CD8-positive, alpha-beta memory T cell (primary cell): ENCODE results near the gene FGF8. TPM values are rescaled to one million over a fixed set of nuclear protein-coding genes. Genes with fewer than 3 reads are reported as not detected.

Source experiments
- CTCF ChIA-PET: fragments of 350-600 bp; sonication (Branson Sonifier 250); formaldehyde crosslinking; loops from one replicate; lab custom pipeline; 2021; ENCODE audit warnings: antibody characterized with exemption; lab: Charles Lee
- POLR2A ChIA-PET: fragments of 350-600 bp; sonication (Branson Sonifier 250); formaldehyde crosslinking; loops from one replicate; lab custom pipeline; 2021; ENCODE audit warnings: antibody characterized with exemption; lab: Charles Lee
- DNase-seq, 5 donors: peaks; one replicate each; pipeline versions ENCODE4 v3.0.0 to v3.0.0-alpha.2; 2020 to 2022; ENCODE audit warnings: mixed read lengths in 1 of 5
- H3K27ac ChIP-seq: one replicate; pipeline ENCODE4 v1.7.0; 2013; ENCODE audit warnings: low read depth, mild to moderate bottlenecking, low read length, moderate library complexity
- H3K27me3 ChIP-seq: 2 replicates; pipeline ENCODE4 v1.7.0; 2013; ENCODE audit warnings: low read length, mild to moderate bottlenecking; ENCODE audit not compliant: insufficient read depth, poor library complexity, severe bottlenecking
- H3K36me3 ChIP-seq: 2 replicates; pipeline ENCODE4 v1.7.0; 2013; ENCODE audit warnings: mild to moderate bottlenecking, low read length, moderate library complexity; ENCODE audit not compliant: insufficient read depth
- H3K4me1 ChIP-seq: 2 replicates; pipeline ENCODE4 v1.7.0; 2013; ENCODE audit warnings: mild to moderate bottlenecking, low read length, moderate library complexity; ENCODE audit not compliant: insufficient read depth
- H3K4me3 ChIP-seq: 2 replicates; pipeline ENCODE4 v1.7.0; 2013; ENCODE audit warnings: mild to moderate bottlenecking, low read length
- H3K9me3 ChIP-seq: 2 replicates; pipeline ENCODE4 v1.7.0; 2013; ENCODE audit warnings: mild to moderate bottlenecking, low read length
- H3K27ac Mint-ChIP-seq, 8 donors: one replicate each; pipeline ENCODE4 v1.8.0; 2020 to 2021; ENCODE audit warnings: mixed read lengths in 8 of 8, mild to moderate bottlenecking in 6 of 8, inconsistent platforms in 3 of 8, moderate library complexity in 3 of 8
- H3K27me3 Mint-ChIP-seq, 2 donors: one replicate each; pipeline ENCODE4 v1.8.0; 2020 to 2021; ENCODE audit warnings: mixed read lengths in 2 of 2, mild to moderate bottlenecking in 1 of 2, moderate library complexity in 1 of 2
- H3K36me3 Mint-ChIP-seq, 3 donors: one replicate each; pipeline ENCODE4 v1.8.0; 2020 to 2021; ENCODE audit warnings: mixed read lengths in 3 of 3, inconsistent platforms in 1 of 3, mild to moderate bottlenecking in 1 of 3
- H3K4me1 Mint-ChIP-seq, 3 donors: one replicate each; pipeline ENCODE4 v1.8.0; 2020 to 2021; ENCODE audit warnings: mixed read lengths in 3 of 3, inconsistent platforms in 1 of 3, mild to moderate bottlenecking in 1 of 3
- H3K4me3 Mint-ChIP-seq, 7 donors: one replicate each; pipeline ENCODE4 v1.8.0; 2020 to 2021; ENCODE audit warnings: mixed read lengths in 7 of 7, mild to moderate bottlenecking in 6 of 7, moderate library complexity in 4 of 7, inconsistent platforms in 2 of 7
- H3K9me3 Mint-ChIP-seq, 5 donors: one replicate each; pipeline ENCODE4 v1.8.0; 2020 to 2022; ENCODE audit warnings: mixed read lengths in 5 of 5, mild to moderate bottlenecking in 3 of 5, moderate library complexity in 2 of 5, inconsistent platforms in 1 of 5
- polyA plus RNA-seq: library from polyadenylated mRNA; unstranded; fragments of 300-500 nt; fragmentation: Illumina TruSeq; gene quantifications from one replicate; pipeline ENCODE4 v1.2.3, GENCODE V29; 2021
- total RNA-seq, 2 experiments: library from RNA; stranded (reverse); gene quantifications; one replicate each; pipeline ENCODE4 v1.2.3, GENCODE V29; 2021

Gene FGF8
- total and polyA plus RNA-seq, 3 experiments from 2014 or later: not detected

DNA sequence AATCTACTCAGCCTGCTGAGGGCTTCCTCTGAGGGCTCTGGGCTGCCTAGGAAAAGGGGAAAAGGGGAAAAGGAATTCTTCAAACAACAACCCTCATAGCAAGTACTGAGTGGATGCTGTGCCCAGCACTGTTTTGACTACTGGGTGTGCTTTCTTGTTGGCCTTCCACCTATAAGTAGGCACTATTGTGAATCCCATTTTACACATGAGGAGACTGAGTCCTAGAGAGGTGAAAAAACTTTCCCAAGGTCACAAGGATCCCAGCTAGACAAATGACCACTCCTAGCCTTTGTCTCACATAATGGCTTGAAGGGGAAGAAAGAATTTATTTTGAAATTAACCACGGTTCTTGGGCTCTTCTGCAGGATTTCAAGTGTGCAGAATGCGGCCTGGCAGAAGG, 17.1 kb downstream of the FGF8 start:
- Histone ChIP-seq H3K27ac (no peak overlapping the region), H3K36me3 (no peaks in the 10 kb centered on the region), H3K4me1 (no peaks in the 10 kb centered on the region), H3K27me3 (no peaks in the 10 kb centered on the region), H3K4me3 (no peak overlapping the region), H3K9me3 (no peaks in the 10 kb centered on the region)
- DNase-seq: no peak
- Mint-ChIP-seq H3K27me3 (peaks cover 13 to 37% of the 10 kb centered on the region in 2 donors), H3K4me1 (no peaks in the 10 kb centered on the region), H3K4me3 (no peak overlapping the region), H3K36me3 (no peaks in the 10 kb centered on the region), H3K9me3 (no peaks in the 10 kb centered on the region), H3K27ac (no peak overlapping the region)
- CTCF ChIA-PET: interaction anchor here (2.4 kb wide), 1 partner anchor 22 kb away, joined by 9 read pairs; no protein-coding TSS in a partner anchor
- POLR2A ChIA-PET: no interaction called here

DNA sequence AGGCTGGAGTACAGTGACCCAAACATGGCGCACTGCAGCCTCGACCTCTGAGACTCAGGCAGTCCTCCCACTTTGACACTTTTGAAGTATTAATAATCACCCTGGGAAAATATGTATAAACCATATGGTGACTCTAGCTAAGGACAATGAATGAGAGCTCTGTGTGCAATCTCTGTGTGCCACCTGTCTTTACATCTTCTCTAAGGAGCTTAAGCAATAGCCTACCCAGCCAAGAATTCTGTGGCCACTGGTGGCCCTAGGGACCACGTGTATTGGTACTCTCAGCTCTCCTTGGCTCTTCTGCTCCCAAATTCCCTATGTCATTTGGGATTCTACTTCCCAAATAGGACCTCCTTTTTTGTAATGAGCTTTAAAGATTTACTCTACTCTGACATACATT, 23.7 kb downstream of the FGF8 start:
- ChIA-PET POLR2A (no interaction called here), CTCF (no interaction called here)
- H3K4me1 Mint-ChIP-seq: no peaks in the 10 kb centered on the region
- H3K9me3 ChIP-seq: no peaks in the 10 kb centered on the region
- peaks cover 10 to 31% of the 10 kb centered on the region in 2 donors for H3K27me3 Mint-ChIP-seq
- H3K27me3 ChIP-seq: no peaks in the 10 kb centered on the region
- no peak overlapping the region for H3K27ac ChIP-seq
- no peak for DNase-seq
- no peaks in the 10 kb centered on the region for H3K9me3 Mint-ChIP-seq
- no peak overlapping the region for H3K4me3 ChIP-seq
- H3K4me3 Mint-ChIP-seq: no peak overlapping the region
- H3K36me3 Mint-ChIP-seq: no peaks in the 10 kb centered on the region
- no peaks in the 10 kb centered on the region for H3K4me1 ChIP-seq
- H3K36me3 ChIP-seq: no peaks in the 10 kb centered on the region
- H3K27ac Mint-ChIP-seq: no peak overlapping the region

DNA sequence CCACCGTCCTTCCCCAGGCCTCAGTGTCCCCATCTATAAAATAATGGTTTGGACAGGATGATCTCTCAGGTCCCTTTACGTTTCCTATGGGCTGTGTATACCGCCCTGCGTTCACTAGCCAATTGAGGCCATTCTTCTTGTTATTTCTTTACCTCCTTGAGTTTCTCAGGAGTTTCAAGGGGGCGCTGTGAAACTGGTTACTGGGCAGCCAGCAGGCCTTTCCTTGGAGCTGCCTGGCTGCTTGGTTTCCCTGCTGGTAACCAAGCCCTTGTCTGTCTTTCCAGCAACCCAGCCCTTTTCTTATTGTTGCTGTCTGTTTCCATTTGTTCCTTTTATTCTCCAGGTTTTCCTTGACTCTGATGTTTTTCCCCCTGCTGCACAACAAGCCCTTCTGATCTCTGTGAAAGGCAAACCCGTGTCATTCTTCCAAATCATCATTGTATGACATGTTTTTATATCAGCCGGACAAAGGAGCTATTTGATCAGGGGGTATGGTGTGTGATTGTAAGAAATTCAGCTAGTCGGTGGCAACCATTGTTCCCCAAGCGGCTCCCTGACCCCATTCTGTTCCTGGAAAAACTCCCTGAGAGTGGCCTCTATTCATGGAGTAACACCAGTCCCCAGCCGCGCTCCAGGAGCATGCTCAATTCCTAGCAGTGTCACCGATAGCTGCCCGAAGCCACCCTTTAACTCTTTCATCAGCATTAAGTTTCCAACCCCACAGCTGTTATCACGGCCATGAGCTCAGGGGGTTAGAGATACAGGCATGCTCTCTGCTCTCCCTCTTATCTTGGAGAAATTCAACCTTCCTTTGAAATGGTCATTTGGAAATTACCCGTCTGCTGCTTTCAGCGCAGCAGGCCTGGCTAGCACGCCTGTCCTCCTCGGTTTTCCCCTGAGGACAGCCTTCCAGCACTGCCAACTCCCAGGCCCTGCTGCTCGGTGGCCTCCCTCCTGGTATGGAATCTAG, 26.6 kb downstream of the FGF8 start:
- H3K27ac Mint-ChIP-seq: no peak overlapping the region
- no peak overlapping the region for H3K4me3 ChIP-seq
- no peak overlapping the region for H3K27ac ChIP-seq
- H3K9me3 Mint-ChIP-seq: no peaks in the 10 kb centered on the region
- H3K36me3 Mint-ChIP-seq: no peaks in the 10 kb centered on the region
- H3K27me3 ChIP-seq: no peaks in the 10 kb centered on the region
- H3K4me3 Mint-ChIP-seq: no peak overlapping the region
- peaks cover 0 to 28% of the 10 kb centered on the region in 2 donors for H3K27me3 Mint-ChIP-seq
- DNase-seq: no peak
- no peaks in the 10 kb centered on the region for H3K4me1 Mint-ChIP-seq
- CTCF ChIA-PET: no interaction called here
- no peaks in the 10 kb centered on the region for H3K36me3 ChIP-seq
- POLR2A ChIA-PET: no interaction called here
- H3K4me1 ChIP-seq: no peaks in the 10 kb centered on the region
- H3K9me3 ChIP-seq: no peaks in the 10 kb centered on the region

DNA sequence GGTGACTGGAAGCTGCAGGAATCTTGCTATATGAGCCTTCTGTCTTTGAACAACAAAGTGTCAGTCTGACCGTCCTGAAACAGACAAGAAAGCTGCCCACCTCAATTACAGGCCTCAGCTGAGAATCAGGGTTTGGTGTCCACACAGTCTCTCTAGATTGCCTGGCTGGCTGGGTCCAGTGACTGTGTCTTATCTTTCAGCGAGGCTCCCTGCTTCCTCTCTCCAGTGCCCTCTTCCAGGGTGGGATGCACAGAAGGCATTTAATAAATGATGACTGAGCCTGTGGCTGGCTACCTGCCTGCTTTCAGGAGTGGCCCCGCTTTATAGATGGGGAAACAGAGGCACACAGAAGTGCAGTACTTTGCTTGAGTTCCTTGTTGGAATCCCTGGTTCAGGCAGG, 27.4 kb downstream of the FGF8 start:
- Histone ChIP-seq H3K9me3 (no peaks in the 10 kb centered on the region), H3K36me3 (no peaks in the 10 kb centered on the region), H3K4me3 (no peak overlapping the region), H3K27me3 (no peaks in the 10 kb centered on the region), H3K4me1 (no peaks in the 10 kb centered on the region), H3K27ac (no peak overlapping the region)
- no peaks in the 10 kb centered on the region for H3K4me1 Mint-ChIP-seq
- H3K4me3 Mint-ChIP-seq: no peak overlapping the region
- H3K36me3 Mint-ChIP-seq: no peaks in the 10 kb centered on the region
- H3K27ac Mint-ChIP-seq: peak overlapping the region in 1 of 8 donors; percentile 33
- no peak for DNase-seq
- peaks cover 0 to 23% of the 10 kb centered on the region in 2 donors for H3K27me3 Mint-ChIP-seq
- no peaks in the 10 kb centered on the region for H3K9me3 Mint-ChIP-seq
- ChIA-PET CTCF (no interaction called here), POLR2A (no interaction called here)

DNA sequence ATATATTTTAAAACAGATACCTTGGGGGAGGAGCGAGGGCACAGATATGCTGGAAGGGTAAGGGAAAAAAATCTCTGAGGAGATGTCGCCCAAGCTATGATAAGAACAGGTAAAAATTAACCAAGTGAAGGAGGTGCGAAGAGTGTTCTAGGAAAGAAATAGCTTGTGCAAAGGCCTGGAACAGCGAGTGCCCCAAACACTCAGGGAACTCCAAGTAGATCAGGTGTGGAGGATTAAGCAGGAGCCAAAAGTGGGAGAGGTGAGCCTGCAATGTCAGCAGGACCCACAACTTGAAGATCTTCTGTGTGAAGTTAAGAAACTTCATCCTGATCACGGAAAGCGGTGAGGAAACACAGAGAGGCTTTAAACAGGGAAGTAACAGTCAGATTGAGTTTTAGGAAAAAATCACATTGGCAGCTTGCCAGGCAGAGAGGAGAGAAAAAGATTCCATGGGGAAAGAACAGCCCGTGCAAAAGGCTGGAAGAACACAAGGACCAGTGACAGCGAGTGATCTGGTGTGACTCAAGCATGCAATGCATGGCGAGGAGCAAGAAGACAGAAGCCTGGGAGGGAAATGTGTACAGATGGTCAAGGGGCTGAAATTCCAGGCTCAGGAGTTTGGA, 30.7 kb downstream of the FGF8 start:
- H3K27me3 Mint-ChIP-seq: peaks cover 3 to 18% of the 10 kb centered on the region in 2 donors
- Histone ChIP-seq H3K27me3 (no peaks in the 10 kb centered on the region), H3K27ac (no peak overlapping the region), H3K4me3 (no peak overlapping the region), H3K9me3 (no peaks in the 10 kb centered on the region), H3K4me1 (no peaks in the 10 kb centered on the region), H3K36me3 (no peaks in the 10 kb centered on the region)
- no peaks in the 10 kb centered on the region for H3K9me3 Mint-ChIP-seq
- no peak overlapping the region for H3K4me3 Mint-ChIP-seq
- no peaks in the 10 kb centered on the region for H3K4me1 Mint-ChIP-seq
- POLR2A ChIA-PET: no interaction called here
- H3K27ac Mint-ChIP-seq: no peak overlapping the region
- H3K36me3 Mint-ChIP-seq: no peaks in the 10 kb centered on the region
- CTCF ChIA-PET: no interaction called here
- DNase-seq: no peak

DNA sequence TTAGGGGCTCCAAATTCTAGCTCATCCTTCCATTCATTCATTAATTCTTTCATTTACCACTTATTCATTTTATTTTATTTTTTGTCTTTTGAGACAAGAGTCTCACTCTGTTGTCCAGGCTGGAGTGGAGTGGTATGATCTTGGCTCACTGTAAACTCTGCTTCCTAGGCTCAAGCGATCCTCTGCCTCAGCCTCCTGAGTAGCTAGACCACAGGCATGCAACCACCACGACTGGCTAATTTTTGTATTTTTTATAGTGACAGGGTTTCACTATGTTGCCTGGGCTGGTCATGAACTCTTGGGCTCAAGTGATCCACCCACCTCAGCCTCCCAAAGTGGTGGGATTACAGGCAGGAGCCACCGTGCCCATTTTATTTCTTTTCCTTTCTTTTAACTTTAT, 31.6 kb downstream of the FGF8 start:
- Histone ChIP-seq H3K27ac (no peak overlapping the region), H3K36me3 (no peaks in the 10 kb centered on the region), H3K27me3 (no peaks in the 10 kb centered on the region), H3K9me3 (no peaks in the 10 kb centered on the region), H3K4me1 (no peaks in the 10 kb centered on the region), H3K4me3 (no peak overlapping the region)
- no peaks in the 10 kb centered on the region for H3K36me3 Mint-ChIP-seq
- ChIA-PET CTCF (no interaction called here), POLR2A (no interaction called here)
- peaks cover 6 to 22% of the 10 kb centered on the region in 2 donors for H3K27me3 Mint-ChIP-seq
- H3K9me3 Mint-ChIP-seq: no peaks in the 10 kb centered on the region
- DNase-seq: no peak
- H3K4me1 Mint-ChIP-seq: no peaks in the 10 kb centered on the region
- H3K27ac Mint-ChIP-seq: no peak overlapping the region
- no peak overlapping the region for H3K4me3 Mint-ChIP-seq

DNA sequence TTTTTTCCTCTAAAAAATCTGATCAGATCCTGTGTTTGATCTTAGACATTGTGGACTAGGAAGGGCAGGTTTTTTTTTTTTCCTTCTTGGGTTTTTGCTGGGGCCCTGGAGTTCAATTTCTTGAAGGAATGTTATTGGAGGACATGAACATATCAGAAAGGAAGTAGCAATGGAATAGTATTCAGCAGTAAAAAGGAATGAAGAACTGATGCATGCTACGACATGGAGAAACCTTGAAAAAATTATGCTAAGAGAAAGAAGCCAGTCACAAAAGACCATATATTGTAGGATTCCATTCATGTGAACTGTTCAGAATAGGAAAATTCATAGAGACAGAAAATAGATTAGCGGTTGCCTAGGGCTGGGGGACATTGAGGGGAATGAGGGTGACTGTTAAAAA, 34.0 kb downstream of the FGF8 start:
- no peaks in the 10 kb centered on the region for H3K27me3 ChIP-seq
- H3K27ac Mint-ChIP-seq: no peak overlapping the region
- no peak for DNase-seq
- H3K36me3 Mint-ChIP-seq: no peaks in the 10 kb centered on the region
- no peak overlapping the region for H3K27ac ChIP-seq
- ChIA-PET CTCF (interaction anchor here (1.0 kb wide), 1 partner anchor 31 kb away, joined by 3 read pairs; no protein-coding TSS in a partner anchor), POLR2A (no interaction called here)
- no peaks in the 10 kb centered on the region for H3K9me3 Mint-ChIP-seq
- no peaks in the 10 kb centered on the region for H3K4me1 ChIP-seq
- no peaks in the 10 kb centered on the region for H3K9me3 ChIP-seq
- peaks cover 6 to 22% of the 10 kb centered on the region in 2 donors for H3K27me3 Mint-ChIP-seq
- H3K4me1 Mint-ChIP-seq: no peaks in the 10 kb centered on the region
- H3K4me3 Mint-ChIP-seq: no peak overlapping the region
- H3K36me3 ChIP-seq: no peaks in the 10 kb centered on the region
- no peak overlapping the region for H3K4me3 ChIP-seq

DNA sequence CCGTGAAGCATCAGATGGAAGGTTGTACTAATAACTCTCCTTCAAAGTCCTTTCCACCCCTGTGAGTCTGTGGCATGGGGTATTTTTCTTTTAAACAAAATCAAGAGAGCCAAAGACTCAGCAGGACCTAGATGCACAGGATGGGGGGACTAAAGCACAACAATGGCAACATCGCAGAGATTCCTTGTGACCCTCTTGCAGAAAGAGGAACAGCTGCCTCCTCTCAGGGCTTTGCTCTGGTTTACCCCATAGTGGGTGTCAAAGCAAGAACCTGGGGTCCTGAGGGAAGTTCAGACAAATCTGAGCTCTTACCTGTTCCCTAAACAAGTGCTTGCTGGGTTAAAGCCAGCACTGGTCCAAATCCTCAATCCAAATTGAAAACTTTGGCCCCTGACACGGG, 39.2 kb downstream of the FGF8 start:
- no peak overlapping the region for H3K4me3 Mint-ChIP-seq
- no peaks in the 10 kb centered on the region for H3K9me3 Mint-ChIP-seq
- no peak overlapping the region for H3K27ac Mint-ChIP-seq
- no peak overlapping the region for H3K4me3 ChIP-seq
- H3K27ac ChIP-seq: no peak overlapping the region
- ChIA-PET CTCF (interaction anchor here (1.7 kb wide), 1 partner anchor 14 kb away, joined by 5 read pairs; no protein-coding TSS in a partner anchor), POLR2A (no interaction called here)
- H3K27me3 Mint-ChIP-seq: peaks cover 11 to 26% of the 10 kb centered on the region in 2 donors
- DNase-seq: no peak
- H3K36me3 Mint-ChIP-seq: no peaks in the 10 kb centered on the region
- no peaks in the 10 kb centered on the region for H3K4me1 Mint-ChIP-seq
- no peaks in the 10 kb centered on the region for H3K36me3 ChIP-seq
- no peaks in the 10 kb centered on the region for H3K4me1 ChIP-seq
- H3K9me3 ChIP-seq: no peaks in the 10 kb centered on the region
- no peaks in the 10 kb centered on the region for H3K27me3 ChIP-seq
